Suppressor macrophage treated with lipopolysaccharide for 4 hours (primary cell): ENCODE data around the gene ERCC1.

Experiments used
- DNase-seq: peaks from one replicate; pipeline ENCODE4 v3.0.0-alpha.2; 2020

Gene ERCC1

DNA sequence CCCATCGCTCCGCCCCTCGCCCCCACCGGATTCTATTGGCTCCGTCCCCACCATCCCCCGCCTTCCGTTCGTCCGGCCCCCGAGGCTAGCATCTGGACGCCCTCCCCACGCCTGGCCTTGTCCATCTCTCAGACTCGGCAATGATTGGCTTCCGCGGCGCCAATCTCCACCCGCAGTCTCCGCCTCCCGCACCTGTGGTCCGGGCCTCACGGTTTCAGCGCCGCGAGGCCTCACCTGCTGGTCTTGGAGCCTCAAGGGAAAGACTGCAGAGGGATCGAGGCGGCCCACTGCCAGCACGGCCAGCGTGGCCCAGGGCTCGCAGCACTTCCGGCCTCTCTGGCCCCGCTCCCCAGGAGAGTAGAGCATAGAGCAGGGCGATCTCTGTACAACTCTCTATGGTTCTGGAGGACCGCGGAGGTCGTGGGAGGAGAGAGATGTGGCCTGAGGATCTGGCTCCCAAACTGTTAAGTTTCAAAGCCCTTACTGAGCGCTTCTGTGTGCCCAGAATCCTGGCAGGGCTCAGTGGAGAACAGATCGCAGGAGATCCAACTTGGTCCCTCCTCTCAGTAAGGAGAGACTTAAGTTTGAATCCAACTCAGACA, at the start of gene ERCC1:
ERCC1 (minus strand) TSS at position 329 of the 602 bp plus-strand sequence. CDS start 543 bp downstream, outside the sequence.
- DNase-seq: peak; percentile 79

DNA sequence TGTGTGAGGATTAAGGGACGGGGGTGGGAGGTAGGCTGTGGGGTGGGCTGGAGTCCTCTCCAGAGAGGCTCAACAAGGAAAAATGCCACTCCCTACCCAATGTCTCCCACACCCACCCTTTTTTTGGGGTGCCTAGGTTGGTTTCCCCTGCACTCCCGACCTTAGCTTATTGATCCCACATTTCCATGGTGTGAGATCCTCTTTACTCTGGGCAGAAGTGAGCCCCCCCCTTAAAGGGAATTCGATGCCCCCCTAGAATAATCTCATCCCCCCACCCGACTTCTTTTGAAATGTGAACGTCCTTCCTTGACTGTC, 49.6 kb upstream of the ERCC1 start:
- no peak for DNase-seq

DNA sequence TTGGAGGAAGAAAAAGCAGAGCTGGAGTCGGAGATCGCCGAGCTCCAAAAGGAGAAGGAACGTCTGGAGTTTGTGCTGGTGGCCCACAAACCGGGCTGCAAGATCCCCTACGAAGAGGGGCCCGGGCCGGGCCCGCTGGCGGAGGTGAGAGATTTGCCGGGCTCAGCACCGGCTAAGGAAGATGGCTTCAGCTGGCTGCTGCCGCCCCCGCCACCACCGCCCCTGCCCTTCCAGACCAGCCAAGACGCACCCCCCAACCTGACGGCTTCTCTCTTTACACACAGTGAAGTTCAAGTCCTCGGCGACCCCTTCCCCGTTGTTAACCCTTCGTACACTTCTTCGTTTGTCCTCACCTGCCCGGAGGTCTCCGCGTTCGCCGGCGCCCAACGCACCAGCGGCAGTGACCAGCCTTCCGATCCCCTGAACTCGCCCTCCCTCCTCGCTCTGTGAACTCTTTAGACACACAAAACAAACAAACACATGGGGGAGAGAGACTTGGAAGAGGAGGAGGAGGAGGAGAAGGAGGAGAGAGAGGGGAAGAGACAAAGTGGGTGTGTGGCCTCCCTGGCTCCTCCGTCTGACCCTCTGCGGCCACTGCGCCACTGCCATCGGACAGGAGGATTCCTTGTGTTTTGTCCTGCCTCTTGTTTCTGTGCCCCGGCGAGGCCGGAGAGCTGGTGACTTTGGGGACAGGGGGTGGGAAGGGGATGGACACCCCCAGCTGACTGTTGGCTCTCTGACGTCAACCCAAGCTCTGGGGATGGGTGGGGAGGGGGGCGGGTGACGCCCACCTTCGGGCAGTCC, 49.0 kb upstream of the ERCC1 start:
- DNase-seq: no peak

DNA sequence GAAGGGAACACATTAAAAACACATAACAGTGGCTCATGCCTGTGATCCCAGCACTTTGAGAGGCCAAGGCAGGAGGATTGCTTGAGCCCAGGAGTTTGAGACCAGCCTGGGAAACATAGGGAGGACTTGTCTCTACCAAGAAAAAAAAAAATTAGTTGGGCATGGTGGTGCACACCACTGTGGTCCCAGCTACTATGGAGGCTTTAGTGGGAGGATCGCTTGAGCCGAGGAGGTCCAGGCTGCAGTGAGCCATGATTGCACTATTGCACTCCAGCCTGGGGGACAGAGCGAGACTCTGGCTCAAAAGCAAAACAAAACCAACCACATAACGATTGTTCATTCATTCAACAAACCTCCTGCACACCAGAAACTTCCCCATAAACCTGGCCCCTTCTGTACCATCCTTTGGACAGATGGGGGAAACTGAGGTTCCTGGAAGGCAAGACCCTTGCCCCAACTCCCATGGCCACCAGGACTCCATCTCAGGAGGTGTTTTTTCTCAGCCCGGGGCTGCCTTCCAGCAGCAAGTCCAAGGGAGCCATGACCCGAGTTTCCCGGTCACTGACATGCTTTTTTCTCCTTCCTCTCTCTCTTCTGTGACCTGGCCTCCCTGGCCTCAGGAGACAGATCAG, 48.3 kb upstream of the ERCC1 start:
- no peak for DNase-seq

DNA sequence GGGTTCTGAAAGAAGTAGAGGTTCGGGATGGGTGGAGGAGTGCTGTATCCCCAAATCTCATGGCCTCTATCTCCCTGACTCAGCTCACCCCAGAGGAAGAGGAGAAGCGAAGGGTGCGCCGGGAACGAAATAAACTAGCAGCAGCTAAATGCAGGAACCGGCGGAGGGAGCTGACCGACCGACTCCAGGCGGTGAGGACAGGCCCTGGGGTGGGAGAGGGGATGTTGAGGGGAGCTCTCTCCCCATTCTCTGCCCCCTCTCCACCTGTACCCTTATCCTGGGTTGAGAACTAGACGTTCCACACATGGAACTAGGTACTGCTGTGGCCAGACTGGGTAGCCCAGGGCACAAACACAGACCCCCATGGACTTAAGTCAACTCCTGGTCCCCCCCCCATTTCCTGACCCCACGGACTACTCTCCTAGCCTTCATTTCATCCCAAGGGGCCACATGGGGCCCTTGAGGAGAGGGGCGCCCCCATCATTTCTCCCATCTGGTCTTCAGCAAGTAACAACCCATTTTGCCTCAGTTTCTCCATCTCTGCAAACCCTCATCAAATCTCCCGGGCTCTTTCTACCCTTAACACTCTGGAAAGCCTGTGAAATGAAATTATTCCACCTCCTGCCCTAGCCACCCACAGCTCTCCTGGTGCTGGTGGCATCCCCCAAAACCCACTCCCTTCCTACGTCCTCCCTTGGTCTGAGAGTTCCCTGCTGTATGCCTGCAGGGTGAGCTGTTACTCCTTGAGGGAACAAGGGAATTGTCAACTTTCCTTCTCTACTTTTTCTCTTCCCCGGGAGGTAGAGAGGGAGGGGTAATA, 47.6 kb upstream of the ERCC1 start:
- DNase-seq: no peak

DNA sequence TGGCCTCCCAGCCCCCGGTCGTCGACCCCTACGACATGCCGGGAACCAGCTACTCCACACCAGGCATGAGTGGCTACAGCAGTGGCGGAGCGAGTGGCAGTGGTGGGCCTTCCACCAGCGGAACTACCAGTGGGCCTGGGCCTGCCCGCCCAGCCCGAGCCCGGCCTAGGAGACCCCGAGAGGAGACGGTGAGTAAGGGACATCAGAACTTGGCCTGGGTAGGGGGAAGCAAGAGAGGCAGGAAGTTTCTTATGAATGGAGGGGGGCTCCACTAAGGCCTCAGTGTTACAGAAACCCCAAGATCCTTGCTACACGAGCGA, 47.0 kb upstream of the ERCC1 start:
- DNase-seq: no peak

DNA sequence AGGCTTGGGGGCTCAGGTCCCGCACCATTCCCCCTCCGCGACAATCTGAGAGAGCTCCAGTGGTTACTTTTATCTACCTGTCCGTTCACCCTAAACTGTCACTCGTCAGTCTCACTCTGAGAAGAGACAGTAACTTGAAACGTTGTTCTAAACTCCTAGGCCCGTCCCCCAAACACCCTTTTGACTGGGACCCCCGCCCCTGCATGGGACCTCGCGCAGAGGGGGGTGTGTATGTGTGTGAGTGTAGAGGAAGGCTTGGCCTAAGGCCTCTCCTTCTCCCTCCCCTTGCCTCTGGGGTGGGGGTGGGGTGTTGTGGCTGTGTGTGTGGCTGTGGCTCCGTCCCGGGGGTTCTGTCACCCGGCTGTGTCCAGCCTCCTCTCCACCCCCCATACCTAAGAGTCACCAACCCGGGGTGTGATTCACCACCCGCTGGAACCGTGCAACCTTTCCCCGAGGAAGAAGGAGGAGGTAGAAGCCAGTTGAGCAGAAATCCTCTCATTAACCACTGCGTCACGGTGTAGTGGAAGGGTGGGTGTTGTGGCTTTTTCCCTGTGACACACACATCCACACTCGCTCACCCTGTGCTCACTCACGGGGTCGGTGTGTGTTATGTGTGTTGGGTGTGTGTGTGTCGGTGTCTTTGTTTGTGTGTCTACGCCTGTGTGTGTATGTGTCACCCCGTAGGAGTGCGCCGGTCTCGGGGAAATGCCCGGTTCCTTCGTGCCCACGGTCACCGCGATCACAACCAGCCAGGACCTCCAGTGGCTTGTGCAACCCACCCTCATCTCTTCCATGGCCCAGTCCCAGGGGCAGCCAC, 46.4 kb upstream of the ERCC1 start:
- DNase-seq: peak; percentile 54

DNA sequence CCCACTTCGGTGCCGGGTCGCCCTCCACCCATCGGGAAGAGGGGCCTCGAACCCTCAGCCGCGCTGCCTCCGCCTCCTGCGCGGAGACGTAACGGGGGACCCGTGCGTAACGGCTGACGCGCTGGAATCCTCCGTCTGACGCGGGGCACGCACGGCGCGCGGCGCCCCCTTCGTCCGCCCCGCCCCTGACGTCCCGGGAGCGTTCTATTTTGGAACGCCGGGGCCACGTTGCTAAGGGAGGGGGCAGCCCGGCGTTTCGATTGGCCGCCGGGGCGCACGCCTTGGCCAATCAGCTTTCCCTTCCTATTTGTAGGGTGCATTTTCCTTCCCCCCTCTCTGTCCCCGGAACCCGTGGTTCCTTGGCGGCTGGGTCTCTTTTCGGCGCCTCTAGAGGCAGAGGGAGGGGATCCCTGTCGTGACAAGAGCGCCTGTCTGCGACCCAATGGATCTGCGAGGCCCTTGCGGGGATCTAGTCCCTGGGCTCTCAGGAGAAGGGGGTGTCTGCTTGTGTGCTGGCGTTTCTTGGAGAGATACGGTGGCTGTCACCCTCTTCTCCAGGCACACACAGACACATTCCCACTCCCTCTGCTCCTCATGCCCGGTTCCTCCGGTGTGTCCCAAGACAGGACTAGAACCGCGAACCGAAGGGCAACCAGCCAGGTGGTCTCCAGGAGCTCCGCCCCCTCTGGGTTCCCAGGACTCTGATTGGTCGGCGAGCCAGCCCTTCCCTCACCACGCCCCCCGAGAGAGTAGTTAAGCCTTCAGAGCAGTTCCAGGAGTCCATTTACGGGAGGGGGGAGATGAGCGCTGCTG, 45.6 kb upstream of the ERCC1 start:
- DNase-seq: peak; percentile 97

DNA sequence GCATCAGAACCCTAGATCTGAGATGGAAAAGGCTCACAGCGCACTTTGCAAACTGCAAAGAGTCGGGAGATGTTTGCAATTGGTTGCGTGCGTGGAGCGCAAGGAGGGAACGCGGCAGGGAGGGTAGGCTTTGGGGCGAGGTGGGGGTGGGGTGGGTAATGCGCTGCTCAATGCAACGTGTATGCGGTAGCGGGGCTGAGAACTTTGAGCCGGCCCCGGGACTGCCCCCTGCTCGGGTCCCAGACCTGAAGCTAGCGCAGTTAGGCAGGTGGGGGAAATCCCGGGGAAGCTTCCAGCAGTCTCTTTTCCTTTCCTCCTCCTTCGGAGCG, 45.0 kb upstream of the ERCC1 start:
- no peak for DNase-seq

DNA sequence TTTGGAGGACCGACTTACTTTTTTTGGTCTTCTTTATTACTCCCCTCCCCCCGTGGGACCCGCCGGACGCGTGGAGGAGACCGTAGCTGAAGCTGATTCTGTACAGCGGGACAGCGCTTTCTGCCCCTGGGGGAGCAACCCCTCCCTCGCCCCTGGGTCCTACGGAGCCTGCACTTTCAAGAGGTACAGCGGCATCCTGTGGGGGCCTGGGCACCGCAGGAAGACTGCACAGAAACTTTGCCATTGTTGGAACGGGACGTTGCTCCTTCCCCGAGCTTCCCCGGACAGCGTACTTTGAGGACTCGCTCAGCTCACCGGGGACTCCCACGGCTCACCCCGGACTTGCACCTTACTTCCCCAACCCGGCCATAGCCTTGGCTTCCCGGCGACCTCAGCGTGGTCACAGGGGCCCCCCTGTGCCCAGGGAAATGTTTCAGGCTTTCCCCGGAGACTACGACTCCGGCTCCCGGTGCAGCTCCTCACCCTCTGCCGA, 44.5 kb upstream of the ERCC1 start:
- no peak for DNase-seq

DNA sequence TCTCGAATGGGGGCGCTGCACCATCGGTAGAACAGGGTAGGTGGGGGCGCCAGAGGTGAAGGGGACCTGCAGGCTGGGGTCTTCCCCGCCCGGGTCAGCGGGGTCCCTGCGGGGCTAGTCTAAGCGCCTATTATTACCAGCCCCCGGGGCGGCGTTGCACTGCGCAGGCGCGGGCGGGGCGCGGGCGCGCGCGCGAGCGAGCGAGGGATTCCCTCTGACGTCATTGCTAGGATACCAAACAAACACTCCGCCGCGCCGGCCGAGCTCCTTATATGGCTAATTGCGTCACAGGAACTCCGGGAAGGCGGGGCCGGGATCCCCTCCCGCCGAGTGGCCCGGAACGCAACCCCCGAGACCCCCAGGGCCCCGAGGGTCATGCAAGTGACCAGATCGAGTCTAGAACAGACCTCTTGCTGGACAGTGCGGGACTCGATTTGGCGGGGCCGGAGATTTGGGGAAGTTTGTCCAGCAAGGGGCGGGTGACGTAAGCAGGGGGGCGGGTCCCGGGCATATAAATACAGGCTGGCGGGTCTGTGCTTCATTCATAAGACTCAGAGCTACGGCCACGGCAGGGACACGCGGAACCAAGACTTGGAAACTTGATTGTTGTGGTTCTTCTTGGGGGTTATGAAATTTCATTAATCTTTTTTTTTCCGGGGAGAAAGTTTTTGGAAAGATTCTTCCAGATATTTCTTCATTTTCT, 43.9 kb upstream of the ERCC1 start, which contains the start of gene FOSB:
FOSB (plus strand) TSS at position 541 of the 703 bp plus-strand sequence. CDS start 591 bp downstream, outside the sequence.
- peak; percentile 98 for DNase-seq

DNA sequence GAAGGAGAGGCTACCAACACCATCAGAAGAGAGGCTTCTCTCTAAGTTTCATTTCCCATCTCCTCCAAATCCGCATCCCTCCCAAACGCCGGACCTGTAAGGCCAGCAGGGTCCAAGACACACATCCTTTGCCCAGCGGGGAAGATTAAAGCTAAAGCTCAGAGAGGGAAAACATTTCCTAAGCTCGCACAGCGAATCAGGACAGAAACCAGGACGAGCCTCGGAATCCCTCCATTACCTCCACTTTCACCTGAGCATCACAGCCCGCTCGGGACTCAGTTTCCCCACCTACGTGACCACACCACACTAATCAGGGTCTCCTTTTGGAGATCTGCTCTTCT, 43.4 kb upstream of the ERCC1 start:
- DNase-seq: no peak

DNA sequence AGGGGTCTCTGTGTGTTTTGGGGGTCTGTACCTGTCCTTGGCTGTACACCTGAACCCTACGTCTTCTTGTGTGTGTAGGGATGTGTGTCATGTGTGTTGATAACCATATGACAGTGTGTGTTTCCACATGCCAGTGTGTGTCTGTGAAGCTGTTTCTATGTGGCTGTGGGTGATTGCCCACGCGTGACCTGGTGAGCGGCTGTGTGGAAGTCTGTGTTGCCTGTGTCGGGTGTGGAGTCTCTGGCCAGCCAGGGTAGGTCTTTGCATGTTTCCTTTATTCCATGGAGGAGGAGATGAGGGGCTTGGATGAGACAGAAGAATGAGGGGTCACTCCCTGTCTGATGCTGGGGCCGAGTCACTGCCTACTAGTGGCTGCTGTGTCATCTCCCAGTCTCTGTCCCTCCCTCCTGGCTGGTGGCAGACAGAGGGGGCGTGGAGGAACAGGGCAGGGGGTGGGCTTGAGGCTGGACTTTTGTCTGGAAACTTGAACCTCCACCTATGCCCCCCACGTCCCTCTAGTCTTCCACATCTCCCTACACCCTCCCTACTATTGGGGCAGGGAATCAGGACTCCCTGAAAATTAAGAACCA, 41.2 kb upstream of the ERCC1 start:
- DNase-seq: no peak

DNA sequence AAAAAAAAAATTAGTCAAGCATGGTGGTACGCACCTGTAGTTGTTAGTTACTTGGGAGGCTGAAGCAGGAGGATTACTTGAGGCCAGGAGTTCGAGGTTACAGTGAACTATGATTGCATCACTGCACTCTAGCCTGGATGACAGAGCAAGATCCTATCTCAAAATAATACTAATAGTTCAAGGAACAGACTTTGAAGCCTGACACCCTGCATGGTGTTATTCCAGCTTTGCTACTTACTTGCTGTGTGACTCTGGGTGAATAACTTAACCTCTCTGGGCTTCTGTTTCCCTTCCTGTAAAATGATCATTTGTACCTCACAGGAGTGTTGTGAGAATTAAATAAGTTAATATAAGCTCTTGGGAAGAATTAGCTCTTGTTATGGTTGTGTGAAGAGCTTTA, 40.6 kb upstream of the ERCC1 start:
- no peak for DNase-seq

DNA sequence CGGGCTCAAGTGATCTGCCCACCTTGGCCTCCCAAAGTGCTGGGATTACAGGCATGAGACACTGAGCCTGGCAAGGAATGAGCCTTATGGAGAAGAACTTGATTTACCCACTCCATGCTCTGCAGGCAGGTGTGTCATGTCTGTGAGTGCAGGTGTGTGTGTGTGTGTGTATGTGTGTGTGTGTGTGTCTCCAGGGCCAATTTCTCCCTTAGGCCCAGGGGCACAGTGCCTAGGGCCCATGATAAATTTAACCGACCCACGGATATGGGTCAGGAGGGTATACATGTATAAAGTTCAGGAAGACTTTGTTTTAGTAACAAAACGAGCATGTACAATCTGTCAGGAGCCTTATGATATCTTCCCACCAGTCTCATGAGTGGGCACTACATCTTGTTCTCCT, 39.5 kb upstream of the ERCC1 start:
- no peak for DNase-seq

DNA sequence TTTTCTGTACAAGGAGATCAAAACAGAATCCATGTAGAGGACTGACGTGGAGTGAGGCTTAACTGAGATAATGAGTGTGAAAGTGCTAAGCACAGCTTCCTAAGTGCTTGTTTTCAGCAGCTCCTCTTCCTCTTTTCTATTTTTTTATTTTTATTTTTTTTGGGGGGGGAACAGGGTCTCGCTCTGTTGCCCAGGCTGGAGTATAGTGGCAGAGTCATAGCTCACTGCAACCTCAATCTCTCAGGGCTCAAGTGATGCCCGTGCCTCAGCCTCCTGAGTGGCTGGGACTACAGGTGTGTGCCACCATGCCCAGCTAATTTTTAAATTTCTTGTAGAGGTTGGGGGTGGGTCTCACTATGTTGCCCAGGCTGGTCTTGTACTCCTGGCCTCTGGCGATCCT, 38.5 kb upstream of the ERCC1 start:
- DNase-seq: no peak

DNA sequence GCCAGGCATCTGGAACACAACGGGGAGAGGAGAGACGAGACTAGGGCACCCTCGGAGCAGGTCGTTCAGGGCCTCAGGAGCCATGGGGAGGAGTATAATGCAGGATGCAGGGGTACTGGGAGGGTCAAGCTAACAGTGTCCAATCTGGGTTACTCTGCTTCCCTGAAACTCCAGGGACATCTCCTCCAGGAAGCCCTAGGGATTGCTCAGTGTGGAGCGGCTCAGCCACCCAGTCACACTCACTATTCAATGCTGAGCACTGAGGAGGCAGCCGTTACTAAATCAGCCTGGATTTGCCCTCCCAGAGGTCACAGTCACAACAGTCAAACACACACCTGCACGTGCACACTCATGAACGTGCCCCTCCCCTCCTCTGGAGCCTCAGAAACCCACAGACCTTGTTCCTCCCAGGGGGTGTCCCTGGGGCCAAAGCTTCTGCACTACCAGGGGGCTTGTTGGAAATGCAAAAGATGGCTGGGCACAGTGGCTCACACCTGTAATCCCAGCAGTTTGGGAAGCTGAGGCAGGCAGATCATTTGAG, 37.2 kb upstream of the ERCC1 start:
- DNase-seq: no peak

DNA sequence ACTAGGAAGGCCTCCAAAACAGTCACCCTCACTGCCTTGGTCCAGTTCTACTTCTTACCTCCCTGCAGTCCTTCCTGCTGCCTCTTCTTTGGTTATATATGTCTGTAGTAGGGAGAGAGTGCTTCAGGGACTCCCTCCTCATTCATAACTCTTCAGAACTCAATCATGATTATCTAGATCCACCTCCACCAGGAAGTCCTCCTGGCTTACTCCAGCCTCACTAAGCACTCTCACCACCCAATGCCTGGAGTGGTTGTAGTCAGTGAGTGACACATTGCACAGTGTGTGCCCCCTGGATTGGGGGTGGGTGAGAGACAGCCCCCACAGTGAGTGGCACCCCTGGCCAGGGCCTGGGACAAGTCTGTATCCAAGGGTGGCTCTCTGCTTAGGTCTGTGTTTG, 34.1 kb upstream of the ERCC1 start:
- DNase-seq: no peak

DNA sequence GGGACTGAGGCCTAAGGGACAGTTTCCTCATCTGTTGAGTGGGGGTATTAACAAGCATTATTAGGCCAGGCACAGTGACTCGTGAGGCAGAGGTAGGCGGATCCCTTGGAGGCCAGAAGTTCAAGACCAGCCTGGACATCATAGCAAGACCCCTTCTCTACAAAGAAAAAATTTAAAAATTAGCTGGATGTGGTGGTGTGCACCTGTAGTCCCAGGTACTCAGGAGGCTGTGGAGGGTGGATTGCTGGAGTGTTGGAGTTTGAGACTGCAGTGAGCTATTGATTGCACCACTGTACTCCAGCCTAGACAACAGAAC, 32.7 kb upstream of the ERCC1 start:
- no peak for DNase-seq

DNA sequence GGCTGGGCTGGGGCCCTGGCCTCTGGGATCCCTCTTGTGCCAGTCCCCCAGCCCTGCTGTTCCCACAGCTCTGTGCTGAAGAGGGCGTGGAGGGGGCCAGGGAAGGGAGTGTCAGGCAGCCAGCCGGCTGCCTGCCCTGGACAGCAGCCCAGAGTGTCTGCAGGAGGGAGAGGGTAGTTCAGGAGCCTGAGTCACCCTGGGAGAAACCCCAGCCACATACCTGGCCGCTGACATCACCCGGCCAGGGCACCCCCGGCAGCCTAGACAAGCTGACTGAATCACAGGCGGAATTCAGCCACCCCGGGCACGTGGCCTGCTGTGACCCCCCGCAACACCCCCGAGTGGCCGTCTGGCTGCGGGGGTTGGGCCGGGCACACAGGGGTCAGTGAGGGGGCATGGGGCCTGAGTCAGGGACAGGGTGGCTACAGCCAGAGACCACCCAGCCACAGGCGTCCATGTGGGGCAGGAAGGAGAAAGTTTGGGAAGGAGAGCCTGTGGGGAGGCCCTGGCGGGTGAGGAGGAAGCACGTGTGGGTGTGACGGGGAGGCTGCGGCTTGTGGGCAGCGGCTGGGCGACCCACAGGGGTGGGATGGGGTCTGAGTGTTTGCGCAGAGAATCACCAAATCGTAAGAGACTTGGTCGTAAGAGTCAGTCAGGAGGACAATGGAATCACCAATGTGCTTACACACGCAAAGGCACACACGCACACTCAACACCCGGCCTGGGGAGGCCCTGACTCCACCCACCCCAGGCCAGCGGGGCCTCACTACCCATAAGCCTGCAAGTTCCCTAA, 32.2 kb upstream of the ERCC1 start:
- DNase-seq: peak; percentile 90
